Ovary (tissue), 9 donors: ENCODE data around the gene SLX4IP. TPM values are rescaled to one million over a fixed set of nuclear protein-coding genes. Genes with fewer than 3 reads are reported as not detected.
"Not testable (repeated sequence)": the region's sequence is repeated elsewhere in the genome, so short reads cannot be mapped to it uniquely, and the experiment has no call there.

Experiments used
- DNase-seq, 5 donors: peaks; one replicate each; pipeline ENCODE4 v3.0.0-alpha.2; 2019 to 2020
- H3K27ac ChIP-seq, 2 donors: fragments of 200-600 bp; one replicate each; pipeline versions ENCODE4 v1.5.1 to v1.8.0; 2019 to 2022
- H3K27me3 ChIP-seq: fragments of 200-600 bp; one replicate; pipeline ENCODE4 v1.8.0; 2022
- H3K36me3 ChIP-seq: fragments of 200-600 bp; sonication (generic); one replicate; pipeline ENCODE4 v1.5.1; 2019
- H3K4me1 ChIP-seq: one replicate; pipeline ENCODE4 v1.8.1; 2013; ENCODE audit warnings: mild to moderate bottlenecking, moderate library complexity; ENCODE audit not compliant: insufficient read depth
- H3K4me3 ChIP-seq: fragments of 200-600 bp; sonication (generic); one replicate; pipeline ENCODE4 v1.5.1; 2017
- H3K9me3 ChIP-seq, 2 donors: fragments of 200-600 bp in 1 of 2; sonication (generic) in 1 of 2; one replicate each; pipeline versions ENCODE4 v1.5.1 to v1.8.1; 2013 to 2019; ENCODE audit warnings: mild to moderate bottlenecking in 1 of 2, moderate library complexity in 1 of 2
- EP300 ChIP-seq: sonication (generic); formaldehyde crosslinking; IDR thresholded peaks from one replicate; pipeline ENCODE4 v1.6.1; 2017; ENCODE audit warnings: antibody characterized with exemption
- POLR2A ChIP-seq: fragments of 450-650 bp; IDR thresholded peaks from one replicate; pipeline ENCODE4 v1.6.1; 2017; ENCODE audit warnings: antibody characterized with exemption, mild to moderate bottlenecking, moderate library complexity
- WGBS, 3 donors: extraction: QIAGEN DNeasy Blood & Tissue Kit in 1 of 3; methylation state at CpG; one replicate each; pipeline versions ENCODE4 v1.1.5 to v1.1.7; 2013 to 2017; 5-methylcytosine and 5-hydroxymethylcytosine counted together
- intact Hi-C, 4 donors: fragments of 100-400 bp; cut with DNase I; formaldehyde crosslinking; loops; one replicate each; pipeline versions ENCODE4 v1.11.0 to v1.15.1; 2022 to 2023
- polyA plus RNA-seq, 2 donors: library from polyadenylated mRNA; stranded (reverse); fragments of 200-250 nt in 1 of 2; fragments of 350-450 nt in 1 of 2; fragmentation: Illumina TruSeq in 1 of 2; extraction: RNeasy Lipid Tissue Mini Kit (QIAGEN cat#74804) in 1 of 2; gene quantifications; one replicate each; pipeline ENCODE4 v1.2.3, GENCODE V29; 2013 to 2014
- total RNA-seq, 7 donors: library from RNA; depleted of rRNA in 2 of 7; stranded (reverse); fragments of >200 nt in 2 of 7; fragmentation: NEBNext Ultra II Directional in 3 of 7; extraction: Animal tissue kit (Norgen Biotek cat#: 25700) in 3 of 7; gene quantifications; one replicate each; pipeline versions ENCODE4 v1.1.0 to v1.2.4, GENCODE V29; 2016 to 2023
- TF ChIP-seq, protein P1 (sequence below), 3 donors: fragments of 450-650 bp in 2 of 3; fragments of 200-600 bp in 1 of 3; IDR thresholded peaks; one replicate each; pipeline versions ENCODE4 v1.5.1 to v1.8.0; 2016 to 2022; ENCODE audit warnings: antibody characterized with exemption in 3 of 3, mild to moderate bottlenecking in 1 of 3
- donor health status: DM: no; HTN: no; CAD: no; lungs with moderate emphysema.
- donor health status: DM: no; HTN: no; CAD: no.
- donor health status: Bipolar disorder and iron deficiency.
- donor health status: DM: yes; HTN: yes; CAD: no.
- donor health status: DM: no; HTN: no; CAD: no.
- donor health status: DM: yes; HTN: yes; CAD: no.

SLX4IP gene
- total and polyA plus RNA-seq, 9 donors, result 0.98 to 5.1 (median 2.8) TPM

DNA sequence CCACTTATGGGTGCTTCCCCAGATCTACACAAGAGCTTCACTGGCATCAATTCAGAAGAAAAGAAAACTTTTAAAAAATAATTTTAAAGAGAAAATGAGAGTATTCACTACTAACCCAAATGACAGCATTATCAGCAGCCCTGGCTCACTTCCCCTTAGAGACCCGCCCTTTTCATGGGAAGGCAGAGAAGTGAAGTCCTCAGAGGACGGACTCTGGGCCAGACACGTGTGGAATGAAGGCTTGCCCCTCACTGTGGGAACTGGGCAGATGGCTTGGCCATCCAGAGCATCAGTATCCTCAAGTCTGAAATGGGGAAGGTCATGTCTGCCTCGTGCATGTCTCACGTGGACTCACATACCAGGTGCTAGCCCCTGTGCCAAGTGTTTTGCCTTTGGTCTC is 175.1 kb downstream of the SLX4IP start:
- Histone ChIP-seq H3K9me3 (no peaks in the 10 kb centered on the region), H3K36me3 (no peaks in the 10 kb centered on the region), H3K4me3 (no peak overlapping the region), H3K4me1 (peaks cover 13% of the 10 kb centered on the region), H3K27me3 (no peaks in the 10 kb centered on the region), H3K27ac (no peak overlapping the region)
- WGBS, 3 donors, result 30 to 41% (median 31%) methylated on average over 5 of the region's 5 CpGs
- peak in 1 of 5 donors; percentile 41 for DNase-seq
- intact Hi-C loops, result no loop called here
- TF ChIP-seq, protein P1, sequence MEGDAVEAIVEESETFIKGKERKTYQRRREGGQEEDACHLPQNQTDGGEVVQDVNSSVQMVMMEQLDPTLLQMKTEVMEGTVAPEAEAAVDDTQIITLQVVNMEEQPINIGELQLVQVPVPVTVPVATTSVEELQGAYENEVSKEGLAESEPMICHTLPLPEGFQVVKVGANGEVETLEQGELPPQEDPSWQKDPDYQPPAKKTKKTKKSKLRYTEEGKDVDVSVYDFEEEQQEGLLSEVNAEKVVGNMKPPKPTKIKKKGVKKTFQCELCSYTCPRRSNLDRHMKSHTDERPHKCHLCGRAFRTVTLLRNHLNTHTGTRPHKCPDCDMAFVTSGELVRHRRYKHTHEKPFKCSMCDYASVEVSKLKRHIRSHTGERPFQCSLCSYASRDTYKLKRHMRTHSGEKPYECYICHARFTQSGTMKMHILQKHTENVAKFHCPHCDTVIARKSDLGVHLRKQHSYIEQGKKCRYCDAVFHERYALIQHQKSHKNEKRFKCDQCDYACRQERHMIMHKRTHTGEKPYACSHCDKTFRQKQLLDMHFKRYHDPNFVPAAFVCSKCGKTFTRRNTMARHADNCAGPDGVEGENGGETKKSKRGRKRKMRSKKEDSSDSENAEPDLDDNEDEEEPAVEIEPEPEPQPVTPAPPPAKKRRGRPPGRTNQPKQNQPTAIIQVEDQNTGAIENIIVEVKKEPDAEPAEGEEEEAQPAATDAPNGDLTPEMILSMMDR (IDR thresholded peaks at IDR 0.05), result no peak
- TF ChIP-seq POLR2A (no peak), EP300 (no peak)

DNA sequence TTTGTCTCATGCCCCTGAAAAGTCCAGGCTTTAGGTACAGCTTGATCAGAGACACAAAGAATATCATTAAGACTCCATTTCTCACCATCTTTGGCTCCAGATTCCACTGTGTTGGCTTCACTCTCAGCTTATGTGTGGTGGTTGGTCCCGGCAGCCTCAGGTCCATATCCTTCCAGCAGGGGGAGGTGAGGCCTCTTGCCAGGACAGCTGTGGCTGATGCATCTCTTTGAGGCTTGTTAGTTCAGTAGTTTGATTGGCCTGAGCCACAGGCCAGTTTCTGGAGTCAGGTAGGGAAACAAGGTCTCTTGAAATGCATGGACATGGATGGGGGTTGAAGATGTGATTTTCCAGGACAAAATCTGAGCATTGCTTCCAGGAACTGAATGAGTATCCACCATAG is 176.3 kb downstream of the SLX4IP start:
- 17 to 50% (median 44%) methylated on average over 1 of the region's 1 CpG for WGBS, 3 donors
- DNase-seq, result peak in 2 of 5 donors; percentile 57 to 62
- intact Hi-C loops, result no loop called here

DNA sequence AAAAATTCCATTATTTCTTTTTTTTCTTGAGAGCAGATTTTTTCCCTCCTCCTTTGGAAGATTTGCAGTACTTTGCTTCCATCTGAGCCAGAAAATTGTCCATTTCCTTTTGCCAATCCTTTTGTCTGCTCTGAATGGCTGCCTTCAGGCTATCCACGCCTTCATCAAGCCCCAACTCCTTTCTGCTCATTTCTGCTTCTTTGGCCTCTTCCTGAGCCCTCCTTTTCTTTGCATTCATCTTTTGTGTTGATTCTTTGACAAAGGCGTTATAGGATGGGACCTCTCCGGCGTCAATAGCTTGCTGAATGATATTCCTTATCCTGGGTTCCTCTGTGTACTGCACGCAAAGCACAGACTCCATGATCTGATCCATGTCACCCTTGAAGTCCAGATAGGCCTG is 178.3 kb downstream of the SLX4IP start:
- H3K4me3 ChIP-seq, H3K27me3 ChIP-seq, H3K9me3 ChIP-seq, H3K36me3 ChIP-seq, DNase-seq, H3K27ac ChIP-seq, intact Hi-C loops: not testable (repeated sequence)
- H3K4me1 ChIP-seq, result peaks cover 10% of the 10 kb centered on the region
- WGBS, 3 donors, result 93 to 95% (median 95%) methylated on average over 5 of the region's 5 CpGs

More for the DNA sequence above, 176.3 kb downstream of the SLX4IP start:
- H3K27ac ChIP-seq, result no peak overlapping the region
- H3K27me3 ChIP-seq, result no peaks in the 10 kb centered on the region
- H3K36me3 ChIP-seq, result no peaks in the 10 kb centered on the region
- H3K4me1 ChIP-seq, result peaks cover 13% of the 10 kb centered on the region
- H3K9me3 ChIP-seq, result no peaks in the 10 kb centered on the region
- no peak overlapping the region for H3K4me3 ChIP-seq
- no peak for TF ChIP-seq POLR2A
- TF ChIP-seq, protein P1 (IDR thresholded peaks at IDR 0.05), result peak in 1 of 3 donors; percentile 11

DNA sequence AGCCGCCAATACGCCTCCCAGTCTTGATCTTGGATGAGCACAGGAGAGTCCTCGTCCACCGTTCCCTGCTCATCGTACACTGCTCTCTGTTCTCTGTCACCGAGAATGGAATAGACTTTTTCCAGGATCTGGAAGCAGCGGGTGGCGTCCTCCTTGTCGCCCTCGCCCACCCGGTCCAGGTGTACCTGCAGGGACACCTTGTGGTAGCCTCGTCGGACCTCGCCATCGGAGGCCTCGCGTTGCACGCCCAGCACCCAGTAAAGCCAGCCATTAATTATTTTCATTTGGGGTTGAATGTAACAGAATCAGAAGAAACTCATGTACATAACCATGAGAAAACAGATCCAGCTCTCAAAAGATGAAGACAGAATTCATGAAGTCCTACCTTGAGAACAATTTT is 178.8 kb downstream of the SLX4IP start:
- intact Hi-C loops, result no loop called here

DNA sequence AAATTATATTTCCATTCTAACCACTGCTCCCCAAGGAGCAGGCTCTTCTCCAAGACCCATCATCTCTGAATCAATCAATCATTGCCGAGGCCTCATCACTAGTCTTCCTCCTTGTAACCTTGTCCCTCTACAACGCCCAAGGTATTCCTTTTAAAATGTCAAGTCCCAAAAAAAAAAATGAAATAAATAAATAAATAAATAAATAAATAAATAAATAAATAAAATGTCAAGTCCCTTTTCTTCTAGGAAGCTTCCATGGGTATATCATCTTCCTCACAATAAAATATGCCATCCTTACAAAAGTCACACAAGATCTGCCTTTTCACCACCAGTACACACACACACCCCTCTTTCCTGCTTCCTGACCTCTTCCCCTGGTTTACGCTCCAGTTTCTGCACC is 181.1 kb downstream of the SLX4IP start:
- Histone ChIP-seq H3K9me3 (no peaks in the 10 kb centered on the region), H3K4me1 (no peaks in the 10 kb centered on the region), H3K27me3 (no peaks in the 10 kb centered on the region), H3K4me3 (no peak overlapping the region), H3K36me3 (no peaks in the 10 kb centered on the region), H3K27ac (no peak overlapping the region)
- WGBS, 3 donors, result 97 to 100% (median 97%) methylated on average over 3 of the region's 3 CpGs
- intact Hi-C loops, result no loop called here
- no peak for DNase-seq
- TF ChIP-seq, protein P1 (IDR thresholded peaks at IDR 0.05), result no peak
- TF ChIP-seq EP300 (no peak), POLR2A (no peak)

More for the DNA sequence above, 178.8 kb downstream of the SLX4IP start:
- no peak overlapping the region for H3K27ac ChIP-seq
- WGBS, 3 donors, result 97% methylated on average over 18 of the region's 18 CpGs
- H3K4me1 ChIP-seq, result peaks cover 9% of the 10 kb centered on the region
- no peaks in the 10 kb centered on the region for H3K27me3 ChIP-seq
- no peak for TF ChIP-seq EP300
- TF ChIP-seq, protein P1 (IDR thresholded peaks at IDR 0.05), result no peak
- no peak for TF ChIP-seq POLR2A
- H3K9me3 ChIP-seq, result no peaks in the 10 kb centered on the region
- H3K4me3 ChIP-seq, result no peak overlapping the region
- no peak for DNase-seq
- no peaks in the 10 kb centered on the region for H3K36me3 ChIP-seq

DNA sequence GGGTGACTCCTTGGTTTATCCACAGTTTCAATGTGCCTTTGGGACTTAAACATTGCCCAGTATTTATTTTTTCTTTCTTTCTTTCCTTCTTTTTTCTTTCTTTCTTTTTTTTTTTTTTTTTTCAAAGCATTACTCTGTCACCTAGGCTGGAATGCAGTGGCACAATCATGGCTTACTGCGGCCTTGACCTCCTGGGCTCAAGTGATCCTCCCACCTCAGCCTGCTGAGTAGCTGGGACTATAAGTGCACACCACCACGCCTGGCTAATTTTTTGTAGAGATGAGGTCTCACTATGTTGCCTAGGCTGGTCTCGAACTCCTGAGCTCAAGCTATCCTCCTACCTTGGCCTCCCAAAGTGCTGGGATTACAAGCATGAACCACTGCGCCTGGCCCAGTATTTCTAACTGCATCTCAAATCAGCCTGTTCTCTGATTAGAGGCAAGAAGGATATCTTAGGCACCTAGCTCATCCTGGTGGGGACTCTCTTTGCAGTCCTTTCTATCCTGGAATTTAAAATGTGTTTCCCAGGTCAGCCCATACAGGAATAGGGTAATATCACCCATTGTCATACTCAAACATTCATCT is 182.5 kb downstream of the SLX4IP start:
- DNase-seq, H3K4me3 ChIP-seq, H3K9me3 ChIP-seq, intact Hi-C loops, H3K4me1 ChIP-seq, H3K36me3 ChIP-seq, H3K27me3 ChIP-seq, H3K27ac ChIP-seq: not testable (repeated sequence)
- 94 to 97% (median 96%) methylated on average over 4 of the region's 4 CpGs for WGBS, 3 donors
